NOMO-1 treated with dmso at 0.1 percent for 144 hours (cell line): Measurements from ENCODE around the gene SRC.

Experiments
- DNase-seq: peaks from one replicate; lab custom pipeline; 2025; ENCODE audit not compliant: unreplicated experiment; lab: John Stamatoyannopoulos, UW

Gene SRC

GRCh38 chr20:37345339-37346235, at the start of gene SRC:
Gene SRC, plus strand, starts transcription at chr20:37346140. Its CDS starts 38,014 bp downstream, at chr20:37384154.
- DNase-seq: peak; percentile 19

GRCh38 chr20:37296371-37296770, 49.6 kb upstream of the SRC start:
- DNase-seq: no peak

GRCh38 chr20:37297066-37297736, 48.7 kb upstream of the SRC start:
- no peak for DNase-seq

- peak; percentile 11 for DNase-seq
Measured at GRCh38 chr20:37298190-37298939, 47.6 kb upstream of the SRC start.

GRCh38 chr20:37299718-37300528, 46.0 kb upstream of the SRC start:
- DNase-seq: no peak

GRCh38 chr20:37301120-37301519, 44.8 kb upstream of the SRC start:
- no peak for DNase-seq

GRCh38 chr20:37301558-37301957, 44.4 kb upstream of the SRC start:
- no peak for DNase-seq

- no peak for DNase-seq
Measured at GRCh38 chr20:37302981-37303380, 43.0 kb upstream of the SRC start.

- DNase-seq: no peak
Measured at GRCh38 chr20:37303637-37304036, 42.3 kb upstream of the SRC start.

GRCh38 chr20:37305079-37305478, 40.9 kb upstream of the SRC start:
- no peak for DNase-seq

GRCh38 chr20:37305839-37306238, 40.1 kb upstream of the SRC start:
- no peak for DNase-seq

GRCh38 chr20:37308086-37309050, 37.6 kb upstream of the SRC start:
- DNase-seq: no peak

GRCh38 chr20:37309290-37309689, 36.6 kb upstream of the SRC start:
- DNase-seq: no peak

- no peak for DNase-seq
Measured at GRCh38 chr20:37309936-37310590, 35.9 kb upstream of the SRC start.

GRCh38 chr20:37310951-37311350, 35.0 kb upstream of the SRC start:
- no peak for DNase-seq

- no peak for DNase-seq
Measured at GRCh38 chr20:37311710-37312355, 34.1 kb upstream of the SRC start.

GRCh38 chr20:37313546-37314091, 32.3 kb upstream of the SRC start:
- DNase-seq: no peak

- no peak for DNase-seq
Measured at GRCh38 chr20:37314099-37314498, 31.8 kb upstream of the SRC start.
